Hepatocyte (in vitro differentiated cells): ENCODE measurements around the gene GUCY1A1.

Experiments used
- EZH2 ChIP-seq: fragments of 200-600 bp; sonication (generic); IDR thresholded peaks from 2 replicates; pipeline ENCODE4 v1.6.1; 2016; ENCODE audit warnings: antibody characterized with exemption, mild to moderate bottlenecking, borderline replicate concordance
- EZH2phosphoT487 ChIP-seq: fragments of 200-600 bp; sonication (generic); IDR thresholded peaks from one replicate; pipeline ENCODE4 v1.6.1; 2018; ENCODE audit warnings: antibody characterized with exemption, mild to moderate bottlenecking, low read depth, moderate library complexity; ENCODE audit not compliant: unreplicated experiment, severe bottlenecking

GRCh38 chr4:155766622-155767021 is 100.0 kb downstream of the GUCY1A1 start:
- no peak for TF ChIP-seq EZH2phosphoT487
- TF ChIP-seq EZH2: no peak
